ENCODE measurements around the gene MCUB. TPM values are rescaled to one million over a fixed set of nuclear protein-coding genes. Genes with fewer than 3 reads are reported as not detected.

MCUB gene
- total and polyA plus RNA-seq, 2 of the 13 experiments (the other 11 are each of a cell fraction or from before 2014, with no cell fraction given) = 0.95 to 2.2 TPM

GRCh38 chr4:109729718-109730618, 169.9 kb downstream of the MCUB start, which contains the start of gene PLA2G12A (continued):
- no peak for TF ChIP-seq RNF219 (CRISPR knock-in tag; IDR thresholded peaks at IDR 0.05)
- no peak for TF ChIP-seq ZNF772 (CRISPR knock-in tag; IDR thresholded peaks at IDR 0.05)
- peak; percentile 53; the same call in 1 of the 2 replicates for TF ChIP-seq ZNF280B (CRISPR knock-in tag; IDR thresholded peaks at IDR 0.05; ENCODE audit: borderline replicate concordance)
- TF ChIP-seq SALL2 (CRISPR knock-in tag; IDR thresholded peaks at IDR 0.05) = peak; percentile 86
- no peak; the same call in 1 of the 2 replicates for TF ChIP-seq CHCHD3 (CRISPR knock-in tag; IDR thresholded peaks at IDR 0.05)
- no peak for TF ChIP-seq ARID3A (IDR thresholded peaks at IDR 0.05; ENCODE audit: low read depth, low read length)
- no peak for TF ChIP-seq ZNF251 (CRISPR knock-in tag; IDR thresholded peaks at IDR 0.05)
- no peak for TF ChIP-seq TIGD3 (CRISPR knock-in tag; IDR thresholded peaks at IDR 0.05; ENCODE audit: borderline replicate concordance)
- peak; percentile 48 for TF ChIP-seq ASH2L (IDR thresholded peaks at IDR 0.05; ENCODE audit: insufficient read length, low read depth, low read length)
- TF ChIP-seq ZSCAN31 (CRISPR knock-in tag; IDR thresholded peaks at IDR 0.05; ENCODE audit: low read depth) = no peak
- no peak for TF ChIP-seq ZNF24 (IDR thresholded peaks at IDR 0.05)
- TF ChIP-seq U2AF2 (IDR thresholded peaks at IDR 0.05; ENCODE audit: low read depth, low read length) = no peak
- peak; percentile 63 for TF ChIP-seq NR0B2 (CRISPR knock-in tag; IDR thresholded peaks at IDR 0.05)
- no peak for TF ChIP-seq THYN1 (CRISPR knock-in tag; IDR thresholded peaks at IDR 0.05; ENCODE audit: borderline replicate concordance, low read depth)
- no peak for TF ChIP-seq ZNF75D (CRISPR knock-in tag; IDR thresholded peaks at IDR 0.05; ENCODE audit: borderline replicate concordance)
- peak; percentile 35; the same call in 1 of the 2 replicates for TF ChIP-seq E2F1 (CRISPR knock-in tag; IDR thresholded peaks at IDR 0.05)
- TF ChIP-seq DBP (CRISPR knock-in tag; IDR thresholded peaks at IDR 0.05; ENCODE audit: not compliant biosample characterization) = no peak
- no peak for TF ChIP-seq ADNP (CRISPR knock-in tag; IDR thresholded peaks at IDR 0.05)
